ENCODE data around the gene MARCHF6.
"Not testable (repeated sequence)": the region's sequence is repeated elsewhere in the genome, so short reads cannot be mapped to it uniquely, and the experiment has no call there.

- TF ChIP-seq POLR2A (IDR thresholded peaks at IDR 0.05; ENCODE audit: control extremely low read depth in 1 of 2, low read depth in 2 of 2, low read length in 2 of 2); CTCF (IDR thresholded peaks at IDR 0.05; ENCODE audit: control extremely low read depth in 1 of 3, insufficient read depth in 1 of 3, low read depth in 1 of 3, low read length in 3 of 3); SP2 (IDR thresholded peaks at IDR 0.05; ENCODE audit: low read length); ATF2 (IDR thresholded peaks at IDR 0.05; ENCODE audit: low read length); EZH2 (IDR thresholded peaks at IDR 0.05; ENCODE audit: low read depth, low read length, severe bottlenecking); TCF12 (IDR thresholded peaks at IDR 0.05; ENCODE audit: low read depth, low read length); HDAC2 (IDR thresholded peaks at IDR 0.05; ENCODE audit: borderline replicate concordance in 1 of 2, low read depth in 2 of 2, low read length in 2 of 2); BACH1 (IDR thresholded peaks at IDR 0.05; ENCODE audit: low read length); RFX5 (IDR thresholded peaks at IDR 0.05; ENCODE audit: borderline replicate concordance, low read depth, low read length); CHD1 (IDR thresholded peaks at IDR 0.05; ENCODE audit: low read depth, low read length); TAF1 (IDR thresholded peaks at IDR 0.05; ENCODE audit: low read depth, low read length): not testable (repeated sequence)
Measured at GRCh38 chr5:10310835-10311570, 42.5 kb upstream of the MARCHF6 start.

Measured in H1 (cell line).